Cardiac muscle cell (in vitro differentiated cells and primary cell): Measurements from ENCODE around the gene ZSWIM6. TPM values are rescaled to one million over a fixed set of nuclear protein-coding genes. Genes with fewer than 3 reads are reported as not detected.

Experiments
- DNase-seq, 2 donors: peaks; one replicate each; pipeline versions ENCODE4 v3.0.0 to v3.0.0-alpha.2; 2010 to 2017; ENCODE audit warnings: low read depth in 1 of 2, low spot score in 1 of 2
- H3K27ac ChIP-seq: fragments of 200-600 bp; sonication (generic); 2 replicates; pipeline ENCODE4 v1.5.1; 2016
- H3K27me3 ChIP-seq: fragments of 200-600 bp; sonication (generic); 2 replicates; pipeline ENCODE4 v1.6.0; 2016; ENCODE audit warnings: control low read depth
- H3K36me3 ChIP-seq: fragments of 200-600 bp; sonication (generic); 2 replicates; pipeline ENCODE4 v1.5.1; 2016; ENCODE audit warnings: control low read depth
- H3K4me1 ChIP-seq: fragments of 200-600 bp; sonication (generic); 2 replicates; pipeline ENCODE4 v1.8.1; 2017; ENCODE audit warnings: low read depth, mild to moderate bottlenecking, mixed run types
- H3K4me3 ChIP-seq: fragments of 200-600 bp; sonication (generic); 2 replicates; pipeline ENCODE4 v1.5.1; 2016; ENCODE audit warnings: mild to moderate bottlenecking
- H3K9me3 ChIP-seq: fragments of 200-600 bp; sonication (generic); 2 replicates; pipeline ENCODE4 v1.5.1; 2017; ENCODE audit warnings: low read depth, mild to moderate bottlenecking, control low read depth
- polyA plus RNA-seq: library from polyadenylated mRNA; unstranded; fragments of >200 nt; fragmentation: Nextera tagmentation; extraction: Ambion mirVana; gene quantifications from 2 replicates; pipeline ENCODE4 v1.2.1, GENCODE V29; 2016
- total RNA-seq: library from RNA; depleted of rRNA; stranded (reverse); fragments of >200 nt; gene quantifications from 2 replicates; pipeline ENCODE4 v1.2.3, GENCODE V29; 2016
- TF ChIP-seq, protein P1 (sequence below): IDR thresholded peaks from 2 replicates; pipeline ENCODE4 v1.5.1; 2012; ENCODE audit warnings: low read depth, mild to moderate bottlenecking, low read length

ZSWIM6 gene
- total and polyA plus RNA-seq, 2 experiments from 2014 or later: 3.4 to 8.3 TPM

- no peak overlapping the region for H3K4me3 ChIP-seq
- DNase-seq: no peak
- no peaks in the 10 kb centered on the region for H3K4me1 ChIP-seq
- no peaks in the 10 kb centered on the region for H3K27me3 ChIP-seq
- H3K27ac ChIP-seq: no peak overlapping the region
- no peaks in the 10 kb centered on the region for H3K36me3 ChIP-seq
- no peaks in the 10 kb centered on the region for H3K9me3 ChIP-seq
- TF ChIP-seq, protein P1, sequence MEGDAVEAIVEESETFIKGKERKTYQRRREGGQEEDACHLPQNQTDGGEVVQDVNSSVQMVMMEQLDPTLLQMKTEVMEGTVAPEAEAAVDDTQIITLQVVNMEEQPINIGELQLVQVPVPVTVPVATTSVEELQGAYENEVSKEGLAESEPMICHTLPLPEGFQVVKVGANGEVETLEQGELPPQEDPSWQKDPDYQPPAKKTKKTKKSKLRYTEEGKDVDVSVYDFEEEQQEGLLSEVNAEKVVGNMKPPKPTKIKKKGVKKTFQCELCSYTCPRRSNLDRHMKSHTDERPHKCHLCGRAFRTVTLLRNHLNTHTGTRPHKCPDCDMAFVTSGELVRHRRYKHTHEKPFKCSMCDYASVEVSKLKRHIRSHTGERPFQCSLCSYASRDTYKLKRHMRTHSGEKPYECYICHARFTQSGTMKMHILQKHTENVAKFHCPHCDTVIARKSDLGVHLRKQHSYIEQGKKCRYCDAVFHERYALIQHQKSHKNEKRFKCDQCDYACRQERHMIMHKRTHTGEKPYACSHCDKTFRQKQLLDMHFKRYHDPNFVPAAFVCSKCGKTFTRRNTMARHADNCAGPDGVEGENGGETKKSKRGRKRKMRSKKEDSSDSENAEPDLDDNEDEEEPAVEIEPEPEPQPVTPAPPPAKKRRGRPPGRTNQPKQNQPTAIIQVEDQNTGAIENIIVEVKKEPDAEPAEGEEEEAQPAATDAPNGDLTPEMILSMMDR: no peak
Measured at GRCh38 chr5:61491861-61492260, 159.8 kb downstream of the ZSWIM6 start.

DNA sequence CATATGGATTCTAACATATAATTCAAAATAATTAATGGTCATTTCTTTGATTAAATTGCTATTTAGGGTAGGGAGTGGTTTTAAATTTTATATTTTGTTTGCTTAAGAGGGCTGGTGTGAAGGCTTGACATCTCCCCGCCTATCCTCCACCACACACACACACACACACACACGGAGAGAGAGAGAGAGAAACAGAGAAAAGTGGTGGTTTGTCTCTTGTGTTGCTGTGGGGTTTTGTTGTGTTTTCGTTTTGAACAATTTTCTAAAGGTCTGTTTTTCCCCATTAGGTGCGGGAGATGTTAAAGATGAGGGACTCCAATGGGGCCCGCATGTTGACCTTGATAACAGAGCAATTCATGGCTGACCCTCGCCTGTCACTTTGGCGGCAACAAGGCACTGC lies 161.9 kb downstream of the ZSWIM6 start:
- TF ChIP-seq, protein P1: no peak

DNA sequence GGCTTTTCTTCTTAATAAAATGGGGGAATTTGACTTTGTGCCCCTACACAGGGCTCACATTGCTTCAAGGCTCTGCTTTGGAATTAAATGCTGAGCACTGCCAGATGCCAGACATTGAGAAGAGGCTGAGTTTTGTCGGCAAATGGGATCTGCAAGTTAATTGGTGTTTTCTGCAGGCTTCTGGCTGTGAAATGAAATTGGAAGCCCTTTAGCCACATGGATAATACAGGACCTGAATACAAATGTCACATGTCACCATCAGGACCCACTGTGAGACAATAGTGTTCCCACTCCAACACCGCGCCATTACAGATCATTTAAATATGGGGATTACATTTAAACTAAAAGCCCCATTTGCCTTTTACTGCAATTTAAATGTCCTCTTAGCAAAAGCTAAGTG lies 164.4 kb downstream of the ZSWIM6 start:
- H3K36me3 ChIP-seq: no peaks in the 10 kb centered on the region
- DNase-seq: no peak
- no peak overlapping the region for H3K27ac ChIP-seq
- TF ChIP-seq, protein P1: no peak
- no peaks in the 10 kb centered on the region for H3K9me3 ChIP-seq
- H3K27me3 ChIP-seq: no peaks in the 10 kb centered on the region
- H3K4me3 ChIP-seq: no peak overlapping the region
- no peaks in the 10 kb centered on the region for H3K4me1 ChIP-seq

More for the DNA sequence above, 161.9 kb downstream of the ZSWIM6 start:
- DNase-seq: no peak
- no peaks in the 10 kb centered on the region for H3K9me3 ChIP-seq
- no peaks in the 10 kb centered on the region for H3K36me3 ChIP-seq
- no peak overlapping the region for H3K27ac ChIP-seq
- H3K4me1 ChIP-seq: no peaks in the 10 kb centered on the region
- no peak overlapping the region for H3K4me3 ChIP-seq
- H3K27me3 ChIP-seq: no peaks in the 10 kb centered on the region

- H3K9me3 ChIP-seq: no peaks in the 10 kb centered on the region
- DNase-seq: peak in 1 of 2 donors; percentile 43
- H3K27me3 ChIP-seq: no peaks in the 10 kb centered on the region
- H3K4me3 ChIP-seq: no peak overlapping the region
- no peaks in the 10 kb centered on the region for H3K4me1 ChIP-seq
- TF ChIP-seq, protein P1: no peak
- no peaks in the 10 kb centered on the region for H3K36me3 ChIP-seq
- H3K27ac ChIP-seq: no peak overlapping the region
Measured at GRCh38 chr5:61496860-61497259, 164.8 kb downstream of the ZSWIM6 start.

DNA sequence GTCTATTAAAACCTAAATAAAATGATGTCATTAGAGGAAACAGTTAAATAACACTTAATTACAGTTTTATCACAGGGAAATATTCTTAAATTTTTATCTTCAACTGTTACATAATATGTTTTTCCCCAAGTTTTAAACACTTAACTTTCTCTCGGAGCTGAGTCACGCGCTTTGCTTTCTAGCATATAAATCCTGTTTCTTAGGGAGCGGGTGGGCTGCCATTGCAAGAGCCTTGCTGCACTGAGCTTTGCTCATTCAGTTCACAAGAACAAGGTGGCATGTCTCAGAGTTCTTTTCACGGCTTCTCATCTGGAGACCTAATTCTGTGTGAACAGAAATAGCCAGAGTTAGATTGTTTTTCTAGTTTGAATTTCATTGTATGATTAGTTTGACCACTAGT lies 166.1 kb downstream of the ZSWIM6 start:
- Histone ChIP-seq H3K4me1 (no peaks in the 10 kb centered on the region), H3K36me3 (no peaks in the 10 kb centered on the region), H3K9me3 (no peaks in the 10 kb centered on the region), H3K27me3 (no peaks in the 10 kb centered on the region), H3K27ac (no peak overlapping the region), H3K4me3 (no peak overlapping the region)
- TF ChIP-seq, protein P1: no peak
- DNase-seq: no peak

DNA sequence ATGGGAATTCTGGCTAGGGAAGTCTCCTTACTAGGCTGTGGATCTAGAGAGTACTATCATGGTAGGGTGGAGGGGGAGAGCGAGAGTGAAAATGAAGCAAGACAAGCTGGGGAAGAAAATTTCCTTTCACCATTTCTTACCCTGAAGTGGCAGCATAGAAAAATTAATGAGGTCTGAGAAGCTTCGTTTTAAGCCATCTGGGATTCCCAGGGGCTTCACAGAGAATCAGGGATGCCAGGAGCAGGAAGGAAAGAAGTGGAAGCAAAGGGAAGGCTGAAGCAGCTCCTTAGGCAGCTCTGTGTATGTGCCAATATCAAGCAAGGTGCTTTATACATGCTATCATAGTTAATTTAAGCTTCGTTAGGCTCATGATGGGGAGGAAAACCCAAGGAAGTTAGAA lies 169.9 kb downstream of the ZSWIM6 start:
- TF ChIP-seq, protein P1: no peak

More for the DNA sequence above, 169.9 kb downstream of the ZSWIM6 start:
- DNase-seq: no peak
- Histone ChIP-seq H3K4me1 (no peaks in the 10 kb centered on the region), H3K27ac (no peak overlapping the region), H3K27me3 (no peaks in the 10 kb centered on the region), H3K4me3 (no peak overlapping the region), H3K9me3 (no peaks in the 10 kb centered on the region), H3K36me3 (no peaks in the 10 kb centered on the region)
